BLaER1 treated with 17β-estradiol and CSF1 and Interleukin-3, amounts not matched to agents 10 nM and 100 nM (cell line): ENCODE measurements around the gene PLA2G4B.

ENCODE experiments used
- H3K27ac ChIP-seq, 11 experiments: shearing (Covaris generic); formaldehyde crosslinking; 2 replicates each; pipeline ENCODE4 v1.8.1; 2022
- H3K27me3 ChIP-seq, 11 experiments: shearing (Covaris generic); formaldehyde crosslinking; 2 replicates each; pipeline ENCODE4 v1.8.1; 2022
- H3K36me3 ChIP-seq, 11 experiments: shearing (Covaris generic); formaldehyde crosslinking; 2 replicates each; pipeline ENCODE4 v1.8.1; 2022
- H3K4me1 ChIP-seq, 10 experiments: shearing (Covaris generic); formaldehyde crosslinking; 2 replicates each; pipeline ENCODE4 v1.8.1; 2022
- H3K4me2 ChIP-seq, 11 experiments: shearing (Covaris generic); formaldehyde crosslinking; 2 replicates each; pipeline ENCODE4 v1.8.1; 2022
- H3K4me3 ChIP-seq, 10 experiments: shearing (Covaris generic); formaldehyde crosslinking; 2 replicates each; pipeline ENCODE4 v1.8.1; 2022
- H3K9ac ChIP-seq, 11 experiments: shearing (Covaris generic); formaldehyde crosslinking; 2 replicates each; pipeline ENCODE4 v1.8.1; 2022
- H3K9me3 ChIP-seq, 11 experiments: shearing (Covaris generic); formaldehyde crosslinking; replicated peaks in 1 of 11; 2 replicates each; pipeline ENCODE4 v1.8.1; 2022
- H4K20me1 ChIP-seq, 11 experiments: shearing (Covaris generic); formaldehyde crosslinking; 2 replicates each; pipeline ENCODE4 v1.8.1; 2022
- Cebpa-rat ChIP-seq, 11 experiments: shearing (Covaris generic); IDR thresholded peaks; 2 replicates each; pipeline ENCODE4 v1.8.1; 2022

PLA2G4B gene

DNA sequence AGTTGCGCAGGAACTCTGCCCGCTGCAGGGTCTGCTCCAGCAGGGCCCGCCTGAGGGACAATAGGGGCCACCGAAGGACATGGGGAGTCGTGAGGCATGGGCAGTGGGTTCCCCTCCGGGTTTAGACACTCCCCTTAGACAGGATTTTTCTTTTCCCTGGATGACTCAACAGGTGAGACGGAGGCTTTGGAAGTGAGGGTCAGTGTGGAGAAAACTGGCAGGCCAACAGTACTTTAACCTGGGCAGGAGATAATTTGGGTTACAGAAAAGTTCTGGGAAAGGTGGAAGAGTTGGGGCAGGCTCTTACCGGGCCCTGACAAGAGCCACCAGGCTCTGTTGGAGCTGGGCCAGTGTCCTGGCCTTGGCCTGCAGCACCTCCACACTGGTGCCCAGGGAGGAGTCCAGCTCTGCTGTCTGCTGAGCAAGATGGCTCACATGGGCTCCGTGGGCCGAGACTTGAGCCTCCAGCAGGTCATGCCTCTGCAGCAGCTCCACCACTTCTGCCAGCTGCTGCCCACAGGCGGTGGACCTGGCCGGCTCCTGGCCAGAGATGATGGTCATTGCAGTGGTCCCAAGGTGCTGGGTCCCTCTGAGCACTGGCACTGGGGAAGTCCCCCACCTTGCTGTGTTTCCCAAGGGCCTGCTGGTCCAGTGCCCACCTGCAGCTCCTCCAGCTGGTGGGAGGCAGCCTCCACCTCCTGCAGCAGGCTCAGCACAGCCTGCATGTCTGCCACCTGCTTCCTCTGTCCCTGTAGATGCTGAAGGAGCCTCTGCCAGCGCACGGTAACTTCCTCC is 44.2 kb downstream of the PLA2G4B start:
- Histone ChIP-seq H3K27me3 (peaks cover 0 to 22% (median 11%) of the 10 kb centered on the region in 11 experiments; a peak in 16 of 22 replicates), H3K4me3 (no peak overlapping the region), H3K36me3 (no peaks in the 10 kb centered on the region), H3K4me1 (peaks cover 9 to 46% (median 25%) of the 10 kb centered on the region in 10 experiments; a peak in 19 of 20 replicates), H3K9me3 (no peaks in the 10 kb centered on the region), H3K4me2 (peak overlapping the region; percentile 4 to 72 (median 62); a peak in 20 of 22 replicates), H3K27ac (no peak overlapping the region), H4K20me1 (peaks cover 0 to 18% (median 0%) of the 10 kb centered on the region in 11 experiments; a peak in 7 of 22 replicates), H3K9ac (no peak overlapping the region)
- no peak for TF ChIP-seq Cebpa-rat (IDR thresholded peaks at IDR 0.05)

GRCh38 chr15:41883484-41883825 is 44.8 kb downstream of the PLA2G4B start:
- peaks cover 0 to 18% (median 0%) of the 10 kb centered on the region in 11 experiments; a peak in 7 of 22 replicates for H4K20me1 ChIP-seq
- peaks cover 0 to 22% (median 11%) of the 10 kb centered on the region in 11 experiments; a peak in 16 of 22 replicates for H3K27me3 ChIP-seq
- peak overlapping the region; percentile 4 to 72 (median 62); a peak in 20 of 22 replicates for H3K4me2 ChIP-seq
- peaks cover 15 to 46% (median 25%) of the 10 kb centered on the region in 10 experiments for H3K4me1 ChIP-seq
- TF ChIP-seq Cebpa-rat (IDR thresholded peaks at IDR 0.05), result no peak
- H3K36me3 ChIP-seq, result no peaks in the 10 kb centered on the region
- H3K9me3 ChIP-seq, result no peaks in the 10 kb centered on the region
- no peak overlapping the region for H3K4me3 ChIP-seq
- no peak overlapping the region for H3K9ac ChIP-seq
- H3K27ac ChIP-seq, result no peak overlapping the region

- no peak overlapping the region for H3K27ac ChIP-seq
Observed at GRCh38 chr15:41884458-41884857, 45.8 kb downstream of the PLA2G4B start.

GRCh38 chr15:41885321-41885720 is 46.7 kb downstream of the PLA2G4B start:
- Histone ChIP-seq H3K9me3 (no peaks in the 10 kb centered on the region), H3K36me3 (no peaks in the 10 kb centered on the region), H3K27ac (no peak overlapping the region), H3K4me3 (no peak overlapping the region), H3K9ac (no peak overlapping the region), H4K20me1 (peaks cover 0 to 12% (median 0%) of the 10 kb centered on the region in 11 experiments; a peak in 7 of 22 replicates), H3K4me2 (no peak overlapping the region), H3K27me3 (peaks cover 0 to 22% (median 11%) of the 10 kb centered on the region in 11 experiments; a peak in 16 of 22 replicates), H3K4me1 (peaks cover 25 to 55% (median 36%) of the 10 kb centered on the region in 10 experiments)
- no peak for TF ChIP-seq Cebpa-rat (IDR thresholded peaks at IDR 0.05)

More at GRCh38 chr15:41884458-41884857, 45.8 kb downstream of the PLA2G4B start:
- Histone ChIP-seq H3K27me3 (peaks cover 0 to 22% (median 11%) of the 10 kb centered on the region in 11 experiments; a peak in 16 of 22 replicates), H4K20me1 (peaks cover 0 to 18% (median 0%) of the 10 kb centered on the region in 11 experiments; a peak in 7 of 22 replicates), H3K9ac (no peak overlapping the region), H3K9me3 (no peaks in the 10 kb centered on the region), H3K4me1 (peaks cover 25 to 48% (median 34%) of the 10 kb centered on the region in 10 experiments), H3K4me3 (no peak overlapping the region), H3K36me3 (no peaks in the 10 kb centered on the region), H3K4me2 (no peak overlapping the region)
- TF ChIP-seq Cebpa-rat (IDR thresholded peaks at IDR 0.05), result no peak

DNA sequence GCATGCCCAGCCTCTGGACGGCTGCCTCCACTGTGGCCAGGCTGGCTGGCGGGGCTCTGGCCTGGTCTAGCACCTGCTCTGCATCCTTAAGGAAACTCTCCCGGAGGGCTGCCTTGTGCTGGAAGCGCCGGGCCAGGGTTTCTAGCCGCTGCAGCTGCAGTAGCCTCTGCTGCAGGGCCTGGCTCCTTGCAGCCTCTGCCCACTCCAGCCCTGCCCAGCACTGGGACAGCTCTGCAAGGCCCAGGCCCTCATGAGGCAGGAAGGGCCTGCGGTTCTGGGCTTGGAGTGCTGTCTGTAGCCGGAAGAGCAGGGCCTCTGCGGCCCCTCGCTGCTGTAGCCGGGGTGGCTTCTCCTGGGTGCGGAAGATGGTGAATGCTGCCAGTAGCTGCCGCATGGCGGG is 47.2 kb downstream of the PLA2G4B start:
- H3K27me3 ChIP-seq, result peaks cover 0 to 19% (median 11%) of the 10 kb centered on the region in 11 experiments; a peak in 16 of 22 replicates
- H3K36me3 ChIP-seq, result no peaks in the 10 kb centered on the region

DNA sequence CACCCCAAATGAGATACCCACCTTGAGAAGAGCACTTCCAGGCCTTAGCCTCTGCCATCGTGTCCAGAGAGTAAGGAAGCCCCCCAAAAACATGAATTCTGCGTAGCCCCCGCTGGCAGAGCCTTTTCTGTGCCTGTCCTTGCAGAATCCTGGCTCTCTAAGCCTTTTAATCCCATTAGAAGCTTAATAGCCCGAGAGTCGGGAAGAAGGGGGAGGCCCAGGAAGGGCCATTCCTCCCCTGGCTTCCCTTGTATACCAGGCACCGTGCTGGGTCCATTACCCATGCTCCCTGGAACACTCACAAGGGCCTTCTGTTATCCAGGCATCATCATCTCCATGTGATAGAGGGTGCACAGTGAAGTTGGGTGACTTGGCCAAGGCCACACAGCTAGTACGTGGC is 48.1 kb downstream of the PLA2G4B start:
- Histone ChIP-seq H3K4me1 (peaks cover 25 to 57% (median 43%) of the 10 kb centered on the region in 10 experiments), H3K4me3 (no peak overlapping the region), H4K20me1 (peaks cover 0 to 9% (median 0%) of the 10 kb centered on the region in 11 experiments; a peak in 4 of 22 replicates), H3K36me3 (no peaks in the 10 kb centered on the region), H3K4me2 (no peak overlapping the region), H3K27ac (no peak overlapping the region), H3K9ac (no peak overlapping the region), H3K27me3 (peaks cover 0 to 10% (median 2%) of the 10 kb centered on the region in 11 experiments; a peak in 16 of 22 replicates), H3K9me3 (no peaks in the 10 kb centered on the region)
- TF ChIP-seq Cebpa-rat (IDR thresholded peaks at IDR 0.05), result no peak

More for the DNA sequence above, 47.2 kb downstream of the PLA2G4B start:
- H3K9ac ChIP-seq, result no peak overlapping the region
- H3K4me1 ChIP-seq, result peaks cover 25 to 55% (median 37%) of the 10 kb centered on the region in 10 experiments
- no peak for TF ChIP-seq Cebpa-rat (IDR thresholded peaks at IDR 0.05)
- H4K20me1 ChIP-seq, result peaks cover 0 to 12% (median 0%) of the 10 kb centered on the region in 11 experiments; a peak in 6 of 22 replicates
- H3K9me3 ChIP-seq, result no peaks in the 10 kb centered on the region
- H3K27ac ChIP-seq, result no peak overlapping the region
- H3K4me3 ChIP-seq, result no peak overlapping the region
- H3K4me2 ChIP-seq, result no peak overlapping the region

GRCh38 chr15:41887161-41887560 is 48.5 kb downstream of the PLA2G4B start:
- Histone ChIP-seq H3K9ac (no peak overlapping the region), H3K9me3 (no peaks in the 10 kb centered on the region), H3K27ac (no peak overlapping the region), H3K27me3 (peaks cover 0 to 7% (median 0%) of the 10 kb centered on the region in 11 experiments; a peak in 3 of 22 replicates), H3K36me3 (no peaks in the 10 kb centered on the region), H3K4me3 (no peak overlapping the region), H3K4me2 (no peak overlapping the region), H3K4me1 (peaks cover 29 to 60% (median 47%) of the 10 kb centered on the region in 10 experiments), H4K20me1 (peaks cover 0 to 9% (median 0%) of the 10 kb centered on the region in 11 experiments; a peak in 4 of 22 replicates)
- no peak for TF ChIP-seq Cebpa-rat (IDR thresholded peaks at IDR 0.05)

DNA sequence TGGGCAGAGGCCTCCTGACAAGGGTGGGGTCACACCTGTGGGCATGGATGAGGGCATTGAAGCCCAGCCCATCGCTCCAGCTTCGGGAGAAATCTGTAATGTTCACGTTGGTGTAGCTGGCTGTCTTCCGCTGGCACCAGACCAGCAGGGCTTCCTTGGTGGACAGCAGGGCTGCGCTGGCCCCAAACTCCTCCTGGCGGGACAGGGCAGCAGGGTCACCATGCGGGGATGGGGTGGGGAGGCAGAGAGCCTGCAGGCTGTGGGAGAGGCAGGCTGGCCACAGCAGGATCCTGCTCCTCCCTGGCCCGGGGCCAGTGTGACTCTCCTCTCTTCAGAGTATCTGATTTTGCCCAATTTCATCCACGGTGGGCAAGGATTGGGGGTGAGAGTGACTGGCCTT is 49.2 kb downstream of the PLA2G4B start:
- H3K36me3 ChIP-seq, result no peaks in the 10 kb centered on the region
- no peak for TF ChIP-seq Cebpa-rat (IDR thresholded peaks at IDR 0.05)
- no peak overlapping the region for H3K27ac ChIP-seq
- no peaks in the 10 kb centered on the region for H3K27me3 ChIP-seq
- H4K20me1 ChIP-seq, result peaks cover 0 to 7% (median 0%) of the 10 kb centered on the region in 11 experiments; a peak in 4 of 22 replicates
- H3K4me2 ChIP-seq, result peak overlapping the region; percentile 54 to 80 (median 72); a peak in 20 of 22 replicates
- no peak overlapping the region for H3K9ac ChIP-seq
- no peak overlapping the region for H3K4me3 ChIP-seq
- H3K4me1 ChIP-seq, result peaks cover 34 to 60% (median 47%) of the 10 kb centered on the region in 10 experiments
- H3K9me3 ChIP-seq, result no peaks in the 10 kb centered on the region

DNA sequence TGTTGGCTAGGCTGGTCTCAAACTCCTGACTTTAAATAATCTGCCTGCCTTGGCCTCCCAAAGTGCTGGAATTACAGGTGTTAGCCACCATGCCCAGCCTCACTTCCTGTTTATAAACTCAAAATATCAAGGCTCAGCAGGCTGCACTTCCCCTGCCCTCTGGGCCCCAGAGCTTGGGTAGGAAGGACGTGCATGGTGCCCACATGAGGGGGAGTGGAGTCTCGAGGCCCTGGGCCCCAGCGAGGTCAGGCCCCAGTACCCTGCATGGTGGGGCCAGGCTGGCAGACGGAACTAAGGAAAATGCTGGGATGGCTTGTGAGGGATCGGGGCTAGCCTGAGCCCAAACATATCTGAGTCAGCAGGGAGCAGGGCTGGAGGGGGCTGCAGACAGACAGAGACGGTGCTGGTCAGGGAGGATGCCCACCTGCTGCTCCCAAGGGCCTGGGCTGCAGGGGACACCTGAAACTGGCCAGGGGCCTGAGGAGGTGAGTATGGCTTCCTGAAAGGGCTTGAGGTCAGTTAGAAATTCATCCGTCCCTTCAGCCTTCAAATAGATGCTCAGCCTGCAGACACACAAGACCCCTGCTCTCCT is 50.1 kb downstream of the PLA2G4B start:
- peak overlapping the region in 5 of 11 experiments; percentile 5 to 36 (median 11); a peak in 3 of 22 replicates for H3K27ac ChIP-seq
- TF ChIP-seq Cebpa-rat (IDR thresholded peaks at IDR 0.05), result no peak
- peaks cover 36 to 60% (median 47%) of the 10 kb centered on the region in 10 experiments for H3K4me1 ChIP-seq
- H3K4me3 ChIP-seq, result peak overlapping the region in 1 of 10 experiments; percentile 29; a peak in 1 of 20 replicates
- no peaks in the 10 kb centered on the region for H3K27me3 ChIP-seq
- no peaks in the 10 kb centered on the region for H3K36me3 ChIP-seq
- no peak overlapping the region for H3K9ac ChIP-seq
- no peaks in the 10 kb centered on the region; a peak in 1 of 22 replicates for H4K20me1 ChIP-seq
- peak overlapping the region; percentile 54 to 80 (median 72) for H3K4me2 ChIP-seq
- no peaks in the 10 kb centered on the region for H3K9me3 ChIP-seq
